MM.1S (cell line): ENCODE measurements around the gene COBL.
"Not testable (repeated sequence)": the region's sequence is repeated elsewhere in the genome, so short reads cannot be mapped to it uniquely, and the experiment has no call there.

Source experiments
- DNase-seq: peaks from one replicate; pipeline ENCODE4 v3.0.0-alpha.2; 2015
- H2AFZ ChIP-seq: fragments of 300-600 bp; sonication (generic); 2 replicates; pipeline ENCODE4 v1.6.0; 2016; ENCODE audit warnings: antibody characterized with exemption, low read length
- H3F3A ChIP-seq: fragments of 300-600 bp; sonication (generic); 2 replicates; pipeline ENCODE4 v1.6.1; 2016; ENCODE audit warnings: mild to moderate bottlenecking, antibody characterized with exemption, low read length, moderate library complexity, mixed read lengths; ENCODE audit not compliant: insufficient read depth
- H3K27ac ChIP-seq: fragments of 300-600 bp; sonication (generic); 2 replicates; pipeline ENCODE4 v1.5.1; 2016; ENCODE audit warnings: mild to moderate bottlenecking, low read length
- H3K27me3 ChIP-seq: fragments of 300-600 bp; sonication (generic); replicated peaks from 2 replicates; pipeline ENCODE4 v1.6.0; 2016; ENCODE audit warnings: low read length; ENCODE audit not compliant: insufficient read depth
- H3K36me3 ChIP-seq: fragments of 300-600 bp; sonication (generic); replicated peaks from 2 replicates; pipeline ENCODE4 v1.6.1; 2016; ENCODE audit warnings: mild to moderate bottlenecking, low read length, mixed read lengths; ENCODE audit not compliant: insufficient read depth
- H3K4me1 ChIP-seq: fragments of 300-600 bp; sonication (generic); 2 replicates; pipeline ENCODE4 v1.6.1; 2016; ENCODE audit warnings: low read length, mixed read lengths
- H3K4me2 ChIP-seq: fragments of 300-600 bp; sonication (generic); 2 replicates; pipeline ENCODE4 v1.6.0; 2016; ENCODE audit warnings: low read depth, low read length
- H3K4me3 ChIP-seq: fragments of 300-600 bp; sonication (generic); 2 replicates; pipeline ENCODE4 v1.5.1; 2016; ENCODE audit warnings: low read length, mixed read lengths
- H3K79me2 ChIP-seq: fragments of 300-600 bp; sonication (generic); 2 replicates; pipeline ENCODE4 v1.6.1; 2016; ENCODE audit warnings: mixed run types, low read length, mixed read lengths
- H3K9ac ChIP-seq: fragments of 300-600 bp; sonication (generic); 2 replicates; pipeline ENCODE4 v1.6.1; 2016; ENCODE audit warnings: low read length, mixed read lengths
- H3K9me2 ChIP-seq: fragments of 300-600 bp; sonication (generic); replicated peaks from 2 replicates; pipeline ENCODE4 v1.6.1; 2016; ENCODE audit warnings: mild to moderate bottlenecking, low read length, mixed read lengths; ENCODE audit not compliant: insufficient read depth
- H3K9me3 ChIP-seq: fragments of 300-600 bp; sonication (generic); replicated peaks from 2 replicates; pipeline ENCODE4 v1.6.1; 2016; ENCODE audit warnings: mild to moderate bottlenecking, low read length, mixed read lengths; ENCODE audit not compliant: insufficient read depth
- H4K20me1 ChIP-seq: fragments of 300-600 bp; sonication (generic); 2 replicates; pipeline ENCODE4 v1.6.1; 2016; ENCODE audit warnings: mild to moderate bottlenecking, low read length, moderate library complexity, mixed read lengths; ENCODE audit not compliant: insufficient read depth
- CTCF ChIP-seq: fragments of 300-600 bp; sonication (generic); IDR thresholded peaks from 2 replicates; pipeline ENCODE4 v1.5.1; 2016; ENCODE audit warnings: antibody characterized with exemption, low read length, mixed read lengths
- EZH2 ChIP-seq: fragments of 300-600 bp; sonication (generic); optimal IDR thresholded peaks from 2 replicates; pipeline ENCODE3; 2017; ENCODE audit warnings: low read depth, mild to moderate bottlenecking, antibody characterized with exemption, low read length, mixed read lengths
- EZH2phosphoT487 ChIP-seq: fragments of 300-600 bp; sonication (generic); IDR thresholded peaks from 2 replicates; pipeline ENCODE4 v1.6.1; 2018; ENCODE audit warnings: antibody characterized with exemption, low read length

Gene COBL

GRCh38 chr7:50994753-50995319 is 321.8 kb downstream of the COBL start:
- Histone ChIP-seq H3K4me1 (no peaks in the 10 kb centered on the region), H3K27me3 (no peaks in the 10 kb centered on the region), H3K79me2 (no peaks in the 10 kb centered on the region), H3K36me3 (no peaks in the 10 kb centered on the region), H3K4me2 (no peak overlapping the region), H3F3A (no peaks in the 10 kb centered on the region), H3K4me3 (no peak overlapping the region), H3K9me3 (no peaks in the 10 kb centered on the region), H4K20me1 (no peaks in the 10 kb centered on the region), H2AFZ (no peak overlapping the region), H3K9ac (no peak overlapping the region), H3K9me2 (no peaks in the 10 kb centered on the region), H3K27ac (no peak overlapping the region)
- no peak for DNase-seq
- TF ChIP-seq CTCF: no peak

GRCh38 chr7:50990214-50990613 is 326.4 kb downstream of the COBL start:
- H4K20me1 ChIP-seq, H3K27me3 ChIP-seq, H3K27ac ChIP-seq, H3K9me3 ChIP-seq, H3K4me2 ChIP-seq, H3K4me3 ChIP-seq, H3K9me2 ChIP-seq, H3F3A ChIP-seq, H3K36me3 ChIP-seq, H3K4me1 ChIP-seq, H2AFZ ChIP-seq, H3K9ac ChIP-seq, DNase-seq, H3K79me2 ChIP-seq: not testable (repeated sequence)

GRCh38 chr7:50988988-50989387 is 327.6 kb downstream of the COBL start:
- Histone ChIP-seq H4K20me1 (no peaks in the 10 kb centered on the region), H3K27me3 (no peaks in the 10 kb centered on the region), H3K79me2 (no peaks in the 10 kb centered on the region), H3K4me1 (no peaks in the 10 kb centered on the region), H3K4me2 (no peak overlapping the region), H3K9ac (no peak overlapping the region), H3F3A (no peaks in the 10 kb centered on the region), H3K9me3 (no peaks in the 10 kb centered on the region), H3K27ac (no peak overlapping the region), H3K9me2 (no peaks in the 10 kb centered on the region), H3K36me3 (no peaks in the 10 kb centered on the region), H3K4me3 (no peak overlapping the region), H2AFZ (no peak overlapping the region)
- TF ChIP-seq EZH2phosphoT487: no peak
- no peak for TF ChIP-seq EZH2
- no peak for TF ChIP-seq CTCF
- no peak for DNase-seq

GRCh38 chr7:50988465-50988864 is 328.1 kb downstream of the COBL start:
- DNase-seq: no peak
- Histone ChIP-seq H3K9me3 (no peaks in the 10 kb centered on the region), H3F3A (no peaks in the 10 kb centered on the region), H3K79me2 (no peaks in the 10 kb centered on the region), H3K27ac (no peak overlapping the region), H3K9ac (no peak overlapping the region), H2AFZ (no peak overlapping the region), H3K4me2 (no peak overlapping the region), H4K20me1 (no peaks in the 10 kb centered on the region), H3K27me3 (no peaks in the 10 kb centered on the region), H3K9me2 (no peaks in the 10 kb centered on the region), H3K4me3 (no peak overlapping the region), H3K4me1 (no peaks in the 10 kb centered on the region), H3K36me3 (no peaks in the 10 kb centered on the region)
- TF ChIP-seq EZH2 (no peak), EZH2phosphoT487 (no peak), CTCF (no peak)
